ENCODE data around the gene PRSS56.
"Not testable (repeated sequence)": the region's sequence is repeated elsewhere in the genome, so short reads cannot be mapped to it uniquely, and the experiment has no call there.

PRSS56 gene

GRCh38 chr2:232527905-232528470 lies 7.8 kb downstream of the PRSS56 start:
- TF ChIP-seq, protein P1, sequence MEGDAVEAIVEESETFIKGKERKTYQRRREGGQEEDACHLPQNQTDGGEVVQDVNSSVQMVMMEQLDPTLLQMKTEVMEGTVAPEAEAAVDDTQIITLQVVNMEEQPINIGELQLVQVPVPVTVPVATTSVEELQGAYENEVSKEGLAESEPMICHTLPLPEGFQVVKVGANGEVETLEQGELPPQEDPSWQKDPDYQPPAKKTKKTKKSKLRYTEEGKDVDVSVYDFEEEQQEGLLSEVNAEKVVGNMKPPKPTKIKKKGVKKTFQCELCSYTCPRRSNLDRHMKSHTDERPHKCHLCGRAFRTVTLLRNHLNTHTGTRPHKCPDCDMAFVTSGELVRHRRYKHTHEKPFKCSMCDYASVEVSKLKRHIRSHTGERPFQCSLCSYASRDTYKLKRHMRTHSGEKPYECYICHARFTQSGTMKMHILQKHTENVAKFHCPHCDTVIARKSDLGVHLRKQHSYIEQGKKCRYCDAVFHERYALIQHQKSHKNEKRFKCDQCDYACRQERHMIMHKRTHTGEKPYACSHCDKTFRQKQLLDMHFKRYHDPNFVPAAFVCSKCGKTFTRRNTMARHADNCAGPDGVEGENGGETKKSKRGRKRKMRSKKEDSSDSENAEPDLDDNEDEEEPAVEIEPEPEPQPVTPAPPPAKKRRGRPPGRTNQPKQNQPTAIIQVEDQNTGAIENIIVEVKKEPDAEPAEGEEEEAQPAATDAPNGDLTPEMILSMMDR (IDR thresholded peaks at IDR 0.05): no peak
- H3K9me3 Mint-ChIP-seq: no peaks in the 10 kb centered on the region
- no peak overlapping the region for H3K4me3 Mint-ChIP-seq
- H3K4me1 Mint-ChIP-seq: peaks cover 36% of the 10 kb centered on the region
- no peaks in the 10 kb centered on the region for H3K36me3 Mint-ChIP-seq (ENCODE audit: low read depth)
- peaks cover 24% of the 10 kb centered on the region for H3K27me3 Mint-ChIP-seq (ENCODE audit: low read depth, poor library complexity)
- DNase-seq: no peak
- H3K27ac Mint-ChIP-seq: no peak overlapping the region

GRCh38 chr2:232528746-232529460 lies 8.7 kb downstream of the PRSS56 start:
- peaks cover 44% of the 10 kb centered on the region for H3K4me1 Mint-ChIP-seq
- TF ChIP-seq, protein P1 (IDR thresholded peaks at IDR 0.05): no peak
- peak overlapping the region; percentile 14 for H3K27ac Mint-ChIP-seq
- H3K4me3 Mint-ChIP-seq: no peak overlapping the region
- no peak for DNase-seq
- no peaks in the 10 kb centered on the region for H3K9me3 Mint-ChIP-seq
- H3K36me3 Mint-ChIP-seq (ENCODE audit: low read depth): no peaks in the 10 kb centered on the region
- peaks cover 17% of the 10 kb centered on the region for H3K27me3 Mint-ChIP-seq (ENCODE audit: low read depth, poor library complexity)

DNA sequence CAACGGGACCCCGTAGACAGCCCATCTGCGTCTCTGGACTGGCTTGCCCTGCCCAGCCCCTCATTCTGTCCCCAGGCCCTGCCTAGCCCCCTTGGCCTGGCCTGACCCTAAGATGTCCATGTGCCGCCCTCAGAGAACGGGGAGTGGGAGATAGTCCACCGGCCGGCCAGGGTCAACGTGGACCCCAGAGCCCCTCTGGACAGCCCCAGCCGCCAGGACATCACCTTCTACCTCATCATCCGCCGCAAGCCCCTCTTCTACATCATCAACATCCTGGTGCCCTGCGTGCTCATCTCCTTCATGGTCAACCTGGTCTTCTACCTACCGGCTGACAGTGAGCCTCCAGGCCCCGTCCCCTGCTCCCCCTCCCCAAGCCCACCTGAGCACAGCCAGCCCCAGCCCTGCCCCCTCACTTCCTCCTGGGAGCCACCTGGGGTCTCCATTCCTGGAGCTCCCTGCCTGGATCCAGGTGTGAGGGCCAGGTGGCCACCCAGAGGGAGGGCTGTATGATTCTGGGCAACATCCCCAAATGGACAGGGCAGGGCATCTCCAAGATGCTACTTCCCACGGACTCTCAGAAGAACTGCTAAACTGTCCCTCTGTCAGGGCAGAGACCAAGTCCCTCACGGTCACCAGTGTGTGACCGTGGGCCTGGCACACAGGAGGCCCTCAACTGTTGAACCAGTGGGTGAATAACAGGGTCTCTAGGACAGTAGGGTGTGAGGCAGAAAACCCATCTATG lies 9.8 kb downstream of the PRSS56 start:
- no peak overlapping the region for H3K4me3 Mint-ChIP-seq
- peaks cover 49% of the 10 kb centered on the region for H3K4me1 Mint-ChIP-seq
- no peaks in the 10 kb centered on the region for H3K36me3 Mint-ChIP-seq (ENCODE audit: low read depth)
- TF ChIP-seq, protein P1 (IDR thresholded peaks at IDR 0.05): no peak
- H3K27me3 Mint-ChIP-seq (ENCODE audit: low read depth, poor library complexity): peaks cover 17% of the 10 kb centered on the region
- H3K27ac Mint-ChIP-seq: peak overlapping the region; percentile 29
- DNase-seq: no peak
- H3K9me3 Mint-ChIP-seq: no peaks in the 10 kb centered on the region

GRCh38 chr2:232530626-232531260 lies 10.6 kb downstream of the PRSS56 start:
- Mint-ChIP-seq H3K27me3 (ENCODE audit: low read depth, poor library complexity) (peaks cover 17% of the 10 kb centered on the region), H3K4me1 (peaks cover 49% of the 10 kb centered on the region), H3K9me3 (no peaks in the 10 kb centered on the region), H3K27ac (no peak overlapping the region), H3K36me3 (ENCODE audit: low read depth) (no peaks in the 10 kb centered on the region), H3K4me3 (no peak overlapping the region)
- TF ChIP-seq, protein P1 (IDR thresholded peaks at IDR 0.05): no peak
- DNase-seq: no peak

DNA sequence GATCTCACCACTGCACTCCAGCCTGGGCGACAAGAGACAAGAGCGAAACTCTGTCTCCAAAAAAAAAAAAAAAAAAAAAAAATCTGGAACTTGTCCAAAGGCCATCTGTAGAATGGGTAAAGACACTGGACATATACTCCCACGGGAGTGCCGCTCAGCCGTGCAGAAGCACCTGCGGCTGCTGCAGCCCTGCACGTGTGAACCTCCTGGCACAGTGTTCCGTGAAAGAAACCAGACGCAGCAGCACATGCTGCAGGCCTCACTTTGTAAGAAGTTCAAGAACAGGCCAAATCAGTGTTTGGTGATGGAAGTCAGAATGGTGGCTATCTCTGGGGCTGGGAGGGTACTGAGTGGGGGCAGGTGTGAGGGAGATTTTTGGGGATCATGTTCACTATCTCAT lies 12.2 kb downstream of the PRSS56 start:
- Mint-ChIP-seq H3K9me3 (peaks cover 8% of the 10 kb centered on the region), H3K36me3 (ENCODE audit: low read depth) (peaks cover 7% of the 10 kb centered on the region), H3K27ac (no peak overlapping the region), H3K4me3 (no peak overlapping the region), H3K4me1 (peaks cover 45% of the 10 kb centered on the region), H3K27me3 (ENCODE audit: low read depth, poor library complexity) (peaks cover 17% of the 10 kb centered on the region)
- DNase-seq: no peak
- TF ChIP-seq, protein P1 (IDR thresholded peaks at IDR 0.05): no peak

- Mint-ChIP-seq H3K27me3 (ENCODE audit: low read depth, poor library complexity) (peaks cover 14% of the 10 kb centered on the region), H3K4me1 (peaks cover 49% of the 10 kb centered on the region)
- not testable (repeated sequence) for H3K9me3 Mint-ChIP-seq; H3K4me3 Mint-ChIP-seq; DNase-seq; H3K27ac Mint-ChIP-seq; H3K36me3 Mint-ChIP-seq (ENCODE audit: low read depth)
Measured at GRCh38 chr2:232532821-232533220, 12.6 kb downstream of the PRSS56 start.

Measured in nephron progenitor cell (in vitro differentiated cells).